ENCODE measurements around the gene GAS2.
A peak's percentile ranks its signal among the peaks of the same experiment; 100 is the strongest.

The GAS2 gene

DNA sequence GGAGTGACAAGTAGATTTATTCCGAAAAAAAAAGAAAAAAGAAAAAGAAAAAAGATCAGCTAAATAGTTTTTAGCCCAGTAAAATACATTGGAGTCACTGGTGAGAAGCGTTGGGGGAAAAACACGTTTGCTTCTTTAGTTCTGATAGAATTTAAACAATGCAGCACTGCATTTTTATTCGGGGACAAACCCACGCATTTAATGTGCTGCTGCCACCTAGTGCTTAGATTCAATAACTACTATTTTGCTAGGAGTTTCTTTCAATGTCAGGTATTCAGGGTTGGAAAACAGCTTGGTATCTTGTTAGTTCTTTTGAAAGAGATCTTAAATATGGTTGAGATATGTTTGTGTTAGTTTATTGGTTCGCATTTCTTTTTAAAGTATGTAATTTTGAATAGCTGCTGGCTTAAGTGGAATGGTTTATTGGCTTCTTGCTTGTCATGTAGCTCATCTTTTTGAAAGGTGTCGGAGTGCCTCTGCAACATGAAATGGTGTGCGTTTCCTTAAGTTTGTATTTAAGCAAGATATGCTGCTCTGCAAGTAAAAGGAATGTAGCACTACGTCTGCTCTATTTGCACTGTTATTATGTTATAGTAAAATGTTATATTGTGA is 121.2 kb downstream of the GAS2 start:
- TF ChIP-seq CTCF (IDR thresholded peaks at IDR 0.05; ENCODE audit: insufficient read depth, low read depth, low read length, missing control alignments): peak; percentile 52
- peak; percentile 56 for DNase-seq (ENCODE audit: low read depth)
- no peak overlapping the region for H3K4me3 ChIP-seq (ENCODE audit: low read depth, low read length)

GRCh38 chr11:22792497-22792896 is 126.1 kb downstream of the GAS2 start:
- no peak overlapping the region for H3K4me3 ChIP-seq (ENCODE audit: low read depth, low read length)
- no peak for DNase-seq (ENCODE audit: low read depth)
- TF ChIP-seq CTCF (IDR thresholded peaks at IDR 0.05; ENCODE audit: insufficient read depth, low read depth, low read length, missing control alignments): no peak

DNA sequence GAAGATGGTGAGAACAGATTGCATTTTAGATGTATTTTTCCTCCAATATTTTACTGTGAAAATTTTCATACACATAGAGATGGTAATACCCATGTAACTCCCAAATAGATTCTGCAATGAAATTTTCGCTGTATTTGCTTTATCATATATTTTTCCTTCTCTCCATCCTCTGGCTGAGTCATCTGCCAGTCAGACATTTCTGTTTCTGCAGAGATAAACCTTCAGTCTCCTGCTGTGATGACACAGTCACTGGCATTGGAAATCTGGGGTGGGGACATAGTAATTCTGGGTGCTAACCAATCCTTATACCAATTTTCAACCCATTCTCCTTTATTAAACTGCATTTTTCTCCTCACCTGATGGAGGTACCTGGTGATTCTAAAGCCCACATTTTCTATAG is 129.5 kb downstream of the GAS2 start:
- DNase-seq (ENCODE audit: low read depth): no peak
- TF ChIP-seq CTCF (IDR thresholded peaks at IDR 0.05; ENCODE audit: insufficient read depth, low read depth, low read length, missing control alignments): no peak
- no peak overlapping the region for H3K4me3 ChIP-seq (ENCODE audit: low read depth, low read length)

DNA sequence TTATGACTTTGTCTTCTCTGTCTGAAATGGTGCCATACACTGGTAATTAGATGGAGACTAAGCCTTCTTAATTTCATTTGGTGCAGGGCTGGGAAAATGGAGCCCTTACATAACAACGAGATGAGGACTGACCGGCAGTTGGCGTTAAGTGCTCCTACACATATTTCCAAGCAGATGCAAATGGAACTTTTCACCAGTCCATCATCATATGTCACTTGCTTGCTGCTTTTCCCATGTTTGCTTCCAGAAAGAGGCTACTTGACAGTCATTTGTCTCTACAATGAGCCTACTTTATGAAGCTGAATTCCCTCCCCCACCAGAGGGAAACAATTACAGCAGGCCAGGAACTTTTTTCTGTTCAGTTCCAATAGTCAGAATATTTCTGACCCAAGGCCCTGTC is 130.6 kb downstream of the GAS2 start:
- no peak for DNase-seq (ENCODE audit: low read depth)
- no peak overlapping the region for H3K4me3 ChIP-seq (ENCODE audit: low read depth, low read length)
- no peak for TF ChIP-seq CTCF (IDR thresholded peaks at IDR 0.05; ENCODE audit: insufficient read depth, low read depth, low read length, missing control alignments)

DNA sequence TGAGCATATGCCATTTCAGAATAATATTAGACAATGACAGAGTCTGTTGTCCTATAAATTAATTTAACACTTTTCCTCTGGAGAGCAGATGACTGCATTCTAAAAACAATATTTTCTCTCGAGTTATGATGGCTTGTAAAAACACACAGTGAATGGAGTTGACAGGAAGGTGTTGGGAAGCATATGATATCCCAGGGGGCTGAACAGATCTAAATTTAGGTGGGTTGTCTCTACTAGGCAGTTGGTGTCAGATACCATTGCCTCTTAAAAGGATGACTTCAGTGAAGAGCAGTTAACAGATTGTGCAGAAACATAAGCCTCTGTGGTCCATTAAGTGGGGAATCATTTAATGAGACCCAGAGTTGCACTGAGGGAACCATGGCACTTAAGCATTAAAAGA is 132.5 kb downstream of the GAS2 start:
- TF ChIP-seq CTCF (IDR thresholded peaks at IDR 0.05; ENCODE audit: insufficient read depth, low read depth, low read length, missing control alignments): no peak
- no peak overlapping the region for H3K4me3 ChIP-seq (ENCODE audit: low read depth, low read length)
- DNase-seq (ENCODE audit: low read depth): no peak

- no peak overlapping the region for H3K4me3 ChIP-seq (ENCODE audit: low read depth, low read length)
- no peak for TF ChIP-seq CTCF (IDR thresholded peaks at IDR 0.05; ENCODE audit: insufficient read depth, low read depth, low read length, missing control alignments)
- no peak for DNase-seq (ENCODE audit: low read depth)
These were observed 134.1 kb downstream of the GAS2 start for GRCh38 chr11:22800482-22800881.

GRCh38 chr11:22802861-22803260 is 136.4 kb downstream of the GAS2 start:
- DNase-seq (ENCODE audit: low read depth): no peak
- TF ChIP-seq CTCF (IDR thresholded peaks at IDR 0.05; ENCODE audit: insufficient read depth, low read depth, low read length, missing control alignments): no peak
- no peak overlapping the region for H3K4me3 ChIP-seq (ENCODE audit: low read depth, low read length)
